Esophagus squamous epithelium (tissue), 4 donors: Measurements from ENCODE around the gene RALGPS2.

Experiments
- POLR2A ChIP-seq, 4 donors: fragments of 450-650 bp; IDR thresholded peaks; one replicate each; pipeline ENCODE4 v1.6.1; 2017; ENCODE audit warnings: antibody characterized with exemption in 4 of 4, mild to moderate bottlenecking in 4 of 4, moderate library complexity in 3 of 4
- TF ChIP-seq, protein P1 (sequence below), 6 experiments: fragments of 450-650 bp in 4 of 6; fragments of 200-600 bp in 2 of 6; sonication (generic) in 2 of 6; IDR thresholded peaks; one replicate each; pipeline ENCODE4 v1.5.1; 2016 to 2019; ENCODE audit warnings: antibody characterized with exemption in 6 of 6, mild to moderate bottlenecking in 4 of 6, moderate library complexity in 4 of 6

- TF ChIP-seq, protein P1, sequence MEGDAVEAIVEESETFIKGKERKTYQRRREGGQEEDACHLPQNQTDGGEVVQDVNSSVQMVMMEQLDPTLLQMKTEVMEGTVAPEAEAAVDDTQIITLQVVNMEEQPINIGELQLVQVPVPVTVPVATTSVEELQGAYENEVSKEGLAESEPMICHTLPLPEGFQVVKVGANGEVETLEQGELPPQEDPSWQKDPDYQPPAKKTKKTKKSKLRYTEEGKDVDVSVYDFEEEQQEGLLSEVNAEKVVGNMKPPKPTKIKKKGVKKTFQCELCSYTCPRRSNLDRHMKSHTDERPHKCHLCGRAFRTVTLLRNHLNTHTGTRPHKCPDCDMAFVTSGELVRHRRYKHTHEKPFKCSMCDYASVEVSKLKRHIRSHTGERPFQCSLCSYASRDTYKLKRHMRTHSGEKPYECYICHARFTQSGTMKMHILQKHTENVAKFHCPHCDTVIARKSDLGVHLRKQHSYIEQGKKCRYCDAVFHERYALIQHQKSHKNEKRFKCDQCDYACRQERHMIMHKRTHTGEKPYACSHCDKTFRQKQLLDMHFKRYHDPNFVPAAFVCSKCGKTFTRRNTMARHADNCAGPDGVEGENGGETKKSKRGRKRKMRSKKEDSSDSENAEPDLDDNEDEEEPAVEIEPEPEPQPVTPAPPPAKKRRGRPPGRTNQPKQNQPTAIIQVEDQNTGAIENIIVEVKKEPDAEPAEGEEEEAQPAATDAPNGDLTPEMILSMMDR (IDR thresholded peaks at IDR 0.05), result no peak
- no peak for TF ChIP-seq POLR2A (IDR thresholded peaks at IDR 0.05)
Measured at GRCh38 chr1:178954937-178955336, 229.9 kb downstream of the RALGPS2 start.
